Measurements from ENCODE around the gene OSGEPL1. TPM values are rescaled to one million over a fixed set of nuclear protein-coding genes. Genes with fewer than 3 reads are reported as not detected.
"Not testable (repeated sequence)": the region's sequence is repeated elsewhere in the genome, so short reads cannot be mapped to it uniquely, and the experiment has no call there.

The OSGEPL1 gene
- total RNA-seq, 1 donor from 2014 or later, result 3.7 TPM

DNA sequence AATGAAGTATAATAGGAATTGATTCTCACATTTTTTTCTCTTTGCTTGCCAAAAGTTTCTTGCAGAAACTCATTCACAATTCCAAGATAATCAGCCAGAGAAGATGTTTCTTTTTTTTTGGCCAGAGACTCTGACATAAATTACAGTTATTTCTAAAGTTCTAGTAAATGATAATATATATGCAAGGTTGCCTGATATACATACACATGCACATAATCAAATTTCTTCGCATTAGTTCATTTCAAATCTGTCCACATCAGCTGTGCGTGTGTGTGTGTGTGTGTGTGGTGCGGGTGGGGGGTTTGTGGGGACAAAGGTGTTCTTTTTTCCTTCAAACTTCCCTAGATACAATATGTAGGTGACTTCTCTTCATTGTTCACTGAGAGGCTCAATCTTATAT lies 33.2 kb downstream of the OSGEPL1 start:
- ATAC-seq, result no peak

DNA sequence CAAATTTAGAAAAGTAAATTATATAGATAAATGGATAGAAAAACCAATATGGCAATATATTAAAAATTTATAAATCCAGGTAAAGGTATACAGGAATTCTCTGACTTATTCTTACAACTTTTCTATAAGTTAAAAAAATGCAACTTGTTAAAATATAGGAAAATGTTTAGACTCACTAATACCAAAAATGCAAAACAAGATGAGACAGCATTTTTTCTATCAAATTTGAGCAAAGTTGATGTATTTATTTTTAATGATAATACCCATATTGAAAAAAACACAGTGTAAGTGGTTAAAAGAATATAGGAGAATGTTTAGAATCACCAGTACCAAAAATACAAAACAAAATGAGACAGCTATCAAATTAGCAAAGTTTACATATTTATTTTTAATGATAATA lies 35.7 kb downstream of the OSGEPL1 start:
- ATAC-seq, result no peak

DNA sequence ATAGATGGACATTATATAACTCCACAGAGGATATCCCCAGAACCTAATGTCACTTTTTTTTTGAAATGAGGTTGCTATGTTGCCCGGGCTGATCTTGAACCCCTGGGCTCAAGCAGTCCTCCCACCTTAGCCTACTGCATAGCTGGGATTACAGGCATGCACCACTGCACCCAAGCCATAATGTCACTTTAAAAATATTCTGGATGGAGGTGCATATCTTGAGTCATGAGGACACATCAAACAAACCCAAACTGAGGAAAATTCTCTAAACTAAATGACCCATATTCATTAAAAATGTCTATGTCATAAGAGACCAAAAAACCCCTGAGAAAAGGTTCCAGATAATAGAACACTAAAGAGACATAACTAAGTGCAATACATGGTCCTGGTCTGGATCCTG lies 36.3 kb downstream of the OSGEPL1 start:
- ATAC-seq, result no peak

DNA sequence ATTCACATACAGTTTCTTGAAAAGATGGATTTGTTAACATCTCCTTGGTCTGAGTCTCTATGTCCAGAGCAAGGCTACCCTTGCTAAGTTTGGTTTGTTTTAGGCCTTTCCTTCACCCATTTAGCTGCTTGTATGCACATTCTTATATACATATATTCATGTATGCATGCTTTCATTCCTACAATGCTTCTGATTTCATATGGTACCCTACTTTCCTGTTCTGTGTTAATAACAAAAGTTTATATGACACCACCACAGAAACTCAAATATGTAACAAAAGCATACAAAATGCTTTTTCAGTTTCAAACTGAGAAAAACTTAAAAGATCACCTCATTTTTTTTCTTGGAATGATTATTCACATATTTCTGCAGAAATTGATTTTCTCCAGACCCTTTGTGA lies 39.4 kb downstream of the OSGEPL1 start:
- ATAC-seq, result no peak

DNA sequence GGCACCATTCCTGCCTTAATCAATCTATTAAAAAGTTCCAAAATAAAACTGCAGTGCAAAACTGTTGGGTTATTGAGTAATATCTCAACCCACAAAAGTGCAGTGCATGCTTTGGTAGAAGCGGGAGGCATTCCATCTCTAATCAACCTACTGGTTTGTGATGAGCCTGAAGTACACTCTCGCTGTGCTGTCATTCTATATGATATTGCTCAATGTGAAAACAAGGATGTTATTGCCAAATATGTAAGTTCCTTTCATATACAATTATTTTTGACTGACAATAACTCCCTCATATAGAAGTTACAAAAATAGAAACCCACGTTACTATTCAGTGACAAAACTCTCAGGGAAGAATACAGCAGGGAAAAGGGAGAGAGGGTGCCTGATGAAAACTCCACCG lies 43.0 kb downstream of the OSGEPL1 start:
- no peak for ATAC-seq

DNA sequence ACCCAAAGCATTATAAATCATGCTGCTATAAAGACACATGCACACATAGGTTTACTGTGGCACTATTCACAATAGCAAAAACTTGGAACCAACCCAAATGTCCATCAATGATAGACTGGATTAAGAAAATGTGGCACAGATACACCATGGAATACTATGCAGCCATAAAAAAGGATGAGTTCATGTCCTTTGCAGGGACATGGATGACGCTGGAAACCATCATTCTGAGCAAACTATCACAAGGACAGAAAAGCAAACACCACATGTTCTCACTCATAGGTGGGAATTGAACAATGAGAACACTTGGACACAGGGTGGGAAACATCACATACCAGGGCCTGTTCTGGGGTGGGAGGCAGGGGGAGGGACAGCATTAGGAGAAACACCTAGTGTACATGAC lies 45.0 kb downstream of the OSGEPL1 start:
- ATAC-seq, result not testable (repeated sequence)

DNA sequence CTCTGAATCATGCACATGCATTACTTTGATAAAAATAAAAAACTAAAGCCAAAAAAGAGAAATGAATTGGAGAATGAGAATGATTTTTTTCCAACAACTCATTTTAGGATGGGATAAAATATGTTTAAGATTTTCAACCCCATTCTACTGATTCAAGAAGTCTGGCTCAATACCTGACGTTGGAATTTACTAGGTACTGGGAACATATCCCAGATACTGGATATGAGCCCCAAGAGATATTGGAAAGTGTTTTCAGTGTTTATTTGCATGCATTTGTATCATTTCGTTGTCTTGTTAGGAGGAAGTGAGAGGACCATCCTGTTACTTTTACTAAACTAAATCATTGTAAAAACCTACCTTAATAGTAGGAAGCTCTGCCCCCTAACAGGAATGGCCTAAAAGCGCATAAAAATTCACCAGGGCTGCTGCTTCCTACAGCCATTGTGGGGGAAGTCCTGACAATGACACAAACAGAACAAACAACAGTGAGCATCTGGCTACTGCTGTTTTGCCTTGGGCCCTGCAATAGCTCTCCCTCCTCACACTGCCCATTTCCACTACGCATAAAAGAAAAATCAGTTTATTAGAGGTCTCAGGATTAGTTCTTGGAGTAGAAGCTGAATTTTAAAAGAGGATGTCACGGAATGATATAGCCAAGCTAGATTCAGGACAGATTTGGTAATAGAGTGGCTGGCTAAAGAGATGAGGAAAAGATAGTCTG lies 52.9 kb downstream of the OSGEPL1 start:
- ATAC-seq, result no peak

DNA sequence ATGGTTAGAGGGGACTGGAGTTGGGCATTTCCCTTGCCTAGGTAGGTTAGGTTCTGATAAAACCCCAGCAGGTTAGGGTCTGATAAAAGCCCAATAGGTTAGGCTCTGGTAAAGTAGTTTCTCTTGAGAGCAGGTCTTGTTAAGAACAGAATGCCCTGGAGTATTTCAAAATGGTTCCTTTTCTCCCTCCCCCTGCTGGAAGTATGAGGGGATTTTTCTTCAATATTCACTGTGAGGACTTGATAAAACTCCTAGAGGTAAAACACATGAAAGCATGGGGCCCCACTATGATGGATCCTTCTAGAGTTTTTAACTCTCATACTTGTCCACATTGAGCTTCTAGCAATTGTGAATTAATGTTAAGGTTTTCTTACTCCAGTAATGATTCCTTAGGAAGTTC lies 60.5 kb downstream of the OSGEPL1 start:
- ATAC-seq, result no peak

DNA sequence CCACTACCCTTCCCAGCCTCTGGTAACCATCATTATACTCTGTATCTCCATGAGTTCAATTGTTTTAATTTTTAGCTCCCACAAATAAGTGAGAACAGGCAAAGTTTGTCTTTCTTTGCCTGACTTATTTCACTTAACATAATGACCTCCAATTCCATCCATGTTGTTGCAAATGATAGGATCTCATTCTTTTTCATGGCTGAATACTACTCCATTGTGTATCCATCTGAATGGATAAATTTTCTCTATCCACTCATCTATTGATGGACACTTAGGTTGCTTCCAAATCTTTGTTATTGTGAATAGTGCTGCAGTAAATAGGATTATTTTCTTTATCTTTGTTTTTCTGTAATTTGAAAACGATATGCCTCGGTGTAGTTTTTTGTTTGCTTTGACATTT lies 61.9 kb downstream of the OSGEPL1 start:
- ATAC-seq, result no peak

DNA sequence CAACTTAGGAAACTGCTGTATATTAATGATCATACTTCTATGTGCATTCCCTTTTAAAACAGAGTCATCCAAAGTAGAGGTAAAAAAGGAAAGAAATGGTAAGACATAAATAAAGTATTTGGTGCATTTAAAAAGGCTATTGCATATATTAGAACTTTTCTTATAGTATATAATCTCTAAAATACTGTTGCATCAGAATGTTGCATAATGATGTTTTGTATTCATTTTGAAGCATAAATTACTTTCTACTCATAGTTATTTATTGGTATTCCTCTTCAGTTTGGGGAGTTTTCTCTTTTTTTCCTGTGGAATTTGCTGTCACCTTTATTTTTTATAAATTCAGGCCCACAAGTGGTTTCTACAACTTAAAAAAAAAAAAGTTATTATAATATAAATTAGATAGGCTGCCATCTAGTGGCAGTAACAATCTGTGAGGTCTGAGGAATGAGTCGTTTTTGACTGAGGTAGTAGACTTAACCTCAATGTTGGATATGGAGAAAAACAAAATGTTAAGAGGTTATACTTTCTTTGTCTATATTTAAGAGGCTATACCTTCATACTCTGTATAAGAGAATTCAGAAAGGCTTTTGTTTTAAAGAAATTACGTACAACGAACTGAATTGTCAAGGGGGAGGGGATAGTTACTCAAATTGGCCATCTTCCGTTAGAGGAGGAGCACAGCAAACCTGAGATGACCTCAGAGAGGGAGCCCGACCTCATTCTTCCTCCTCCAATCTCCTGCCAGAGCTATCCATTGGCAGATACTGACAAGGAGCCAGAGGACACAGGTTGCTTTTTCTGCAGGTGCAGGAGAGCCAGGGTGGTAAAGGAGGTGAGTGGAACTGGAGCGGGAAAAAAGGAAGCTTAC lies 64.3 kb downstream of the OSGEPL1 start:
- peak; percentile 37 for ATAC-seq

Other genes starting within 250 kb of the OSGEPL1 start
- gene SLC40A1, start 182.0 kb downstream of the OSGEPL1 start, total RNA-seq, result 11.8 TPM
- 20.0 TPM for gene ASNSD1, start 101.3 kb downstream of the OSGEPL1 start, total RNA-seq
- 2.7 TPM for gene ANKAR, start 88.1 kb downstream of the OSGEPL1 start, total RNA-seq
- 24.5 TPM for gene ORMDL1, start 21.5 kb upstream of the OSGEPL1 start, total RNA-seq
- gene PMS1, start 21.7 kb upstream of the OSGEPL1 start, total RNA-seq, result 12.8 TPM

Measured in esophagus mucosa (tissue), 1 donor.